Astrocyte (in vitro differentiated cells and primary cell): Measurements from ENCODE around the gene RELN. TPM values are rescaled to one million over a fixed set of nuclear protein-coding genes. Genes with fewer than 3 reads are reported as not detected.

Source experiments
- DNase-seq: peaks from one replicate; pipeline ENCODE4 v3.0.0-alpha.2; 2010; ENCODE audit warnings: low read depth
- FAIRE-seq: peaks from 2 replicates; lab custom pipeline; 2011; peaks lifted over from hg19 to GRCh38; lab: Jason Lieb, UNC
- H2AFZ ChIP-seq: 2 replicates; pipeline ENCODE4 v1.6.0; 2012; ENCODE audit warnings: low read depth, low read length, inconsistent platforms
- H3K27ac ChIP-seq: 2 replicates; pipeline ENCODE4 v1.5.1; 2011; ENCODE audit warnings: low read depth, low read length, inconsistent platforms
- H3K27me3 ChIP-seq: 2 replicates; pipeline ENCODE4 v1.6.0; 2011; ENCODE audit warnings: low read length, inconsistent platforms; ENCODE audit not compliant: insufficient read depth
- H3K36me3 ChIP-seq: 2 replicates; pipeline ENCODE4 v1.5.1; 2011; ENCODE audit warnings: low read length, inconsistent platforms; ENCODE audit not compliant: insufficient read depth
- H3K4me1 ChIP-seq: 2 replicates; pipeline ENCODE4 v1.5.1; 2011; ENCODE audit warnings: low read length, inconsistent platforms; ENCODE audit not compliant: insufficient read depth
- H3K4me2 ChIP-seq: 2 replicates; pipeline ENCODE4 v1.6.0; 2012; ENCODE audit warnings: low read length, inconsistent platforms
- H3K4me3 ChIP-seq: 2 replicates; pipeline ENCODE4 v1.5.1; 2011; ENCODE audit warnings: low read depth, mild to moderate bottlenecking, low read length, inconsistent platforms; ENCODE audit not compliant: insufficient read depth
- H3K79me2 ChIP-seq: 2 replicates; pipeline ENCODE4 v1.6.0; 2012; ENCODE audit warnings: mild to moderate bottlenecking, low read length, inconsistent platforms; ENCODE audit not compliant: insufficient read depth
- H3K9ac ChIP-seq: 2 replicates; pipeline ENCODE4 v1.6.0; 2012; ENCODE audit warnings: mild to moderate bottlenecking, low read length, inconsistent platforms
- H3K9me3 ChIP-seq: 2 replicates; pipeline ENCODE4 v1.5.1; 2012; ENCODE audit warnings: low read depth, mild to moderate bottlenecking, low read length, inconsistent platforms; ENCODE audit not compliant: insufficient read depth
- H4K20me1 ChIP-seq: 2 replicates; pipeline ENCODE4 v1.6.0; 2012; ENCODE audit warnings: low read length, inconsistent platforms; ENCODE audit not compliant: insufficient read depth
- H3K27ac Mint-ChIP-seq: one replicate; pipeline ENCODE4 v1.8.0; 2021; ENCODE audit warnings: mild to moderate bottlenecking, mixed read lengths; ENCODE audit not compliant: unreplicated experiment
- H3K27me3 Mint-ChIP-seq: one replicate; pipeline ENCODE4 v1.8.0; 2021; ENCODE audit warnings: low read depth, mixed read lengths; ENCODE audit not compliant: unreplicated experiment
- H3K36me3 Mint-ChIP-seq: one replicate; pipeline ENCODE4 v1.8.0; 2021; ENCODE audit warnings: low read depth, mixed read lengths; ENCODE audit not compliant: unreplicated experiment
- H3K4me1 Mint-ChIP-seq: one replicate; pipeline ENCODE4 v1.8.0; 2021; ENCODE audit warnings: low read depth, mixed read lengths; ENCODE audit not compliant: unreplicated experiment
- H3K4me3 Mint-ChIP-seq: one replicate; pipeline ENCODE4 v1.8.0; 2021; ENCODE audit warnings: mild to moderate bottlenecking, moderate library complexity, mixed read lengths; ENCODE audit not compliant: unreplicated experiment
- H3K9me3 Mint-ChIP-seq: one replicate; pipeline ENCODE4 v1.8.0; 2021; ENCODE audit warnings: mild to moderate bottlenecking, mixed read lengths; ENCODE audit not compliant: unreplicated experiment
- EZH2 ChIP-seq: IDR thresholded peaks from 2 replicates; pipeline ENCODE4 v1.6.1; 2012; ENCODE audit warnings: mild to moderate bottlenecking, low read length, inconsistent platforms; ENCODE audit not compliant: insufficient read depth
- total RNA-seq: library from RNA; stranded (reverse); gene quantifications from 2 replicates; pipeline ENCODE4 v1.2.1, GENCODE V29; 2021
- TF ChIP-seq, protein P1 (sequence below): IDR thresholded peaks from 2 replicates; pipeline ENCODE4 v1.5.1; 2011; ENCODE audit warnings: low read depth, mild to moderate bottlenecking, inconsistent platforms, low read length, moderate library complexity; ENCODE audit not compliant: insufficient read depth

RELN gene
- total RNA-seq, 1 donor from 2014 or later: 0.98 TPM

DNA sequence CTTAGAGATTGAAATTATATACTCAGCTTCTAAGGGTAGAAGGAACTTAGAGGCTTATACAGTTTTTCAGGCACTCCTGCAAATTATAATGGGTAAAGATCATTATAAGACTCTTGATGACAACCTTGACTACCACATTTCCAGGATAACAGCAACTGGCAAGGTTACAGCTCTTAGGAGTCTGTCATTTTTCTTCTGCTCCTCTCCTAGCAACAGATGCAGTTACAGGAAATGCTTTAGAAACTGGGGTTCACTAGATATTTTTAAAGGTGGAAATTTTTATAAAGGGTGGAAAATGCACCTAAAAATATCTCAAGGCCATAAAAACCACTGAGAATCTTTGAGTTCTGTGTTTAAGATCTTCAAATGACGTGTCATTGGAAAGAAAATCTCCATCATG lies 185.8 kb downstream of the RELN start:
- Mint-ChIP-seq H3K4me3 (no peak overlapping the region), H3K36me3 (no peaks in the 10 kb centered on the region), H3K4me1 (no peaks in the 10 kb centered on the region), H3K27ac (no peak overlapping the region), H3K27me3 (no peaks in the 10 kb centered on the region), H3K9me3 (no peaks in the 10 kb centered on the region)
- H3K27ac ChIP-seq: no peak overlapping the region
- no peaks in the 10 kb centered on the region for H3K4me1 ChIP-seq
- TF ChIP-seq, protein P1, sequence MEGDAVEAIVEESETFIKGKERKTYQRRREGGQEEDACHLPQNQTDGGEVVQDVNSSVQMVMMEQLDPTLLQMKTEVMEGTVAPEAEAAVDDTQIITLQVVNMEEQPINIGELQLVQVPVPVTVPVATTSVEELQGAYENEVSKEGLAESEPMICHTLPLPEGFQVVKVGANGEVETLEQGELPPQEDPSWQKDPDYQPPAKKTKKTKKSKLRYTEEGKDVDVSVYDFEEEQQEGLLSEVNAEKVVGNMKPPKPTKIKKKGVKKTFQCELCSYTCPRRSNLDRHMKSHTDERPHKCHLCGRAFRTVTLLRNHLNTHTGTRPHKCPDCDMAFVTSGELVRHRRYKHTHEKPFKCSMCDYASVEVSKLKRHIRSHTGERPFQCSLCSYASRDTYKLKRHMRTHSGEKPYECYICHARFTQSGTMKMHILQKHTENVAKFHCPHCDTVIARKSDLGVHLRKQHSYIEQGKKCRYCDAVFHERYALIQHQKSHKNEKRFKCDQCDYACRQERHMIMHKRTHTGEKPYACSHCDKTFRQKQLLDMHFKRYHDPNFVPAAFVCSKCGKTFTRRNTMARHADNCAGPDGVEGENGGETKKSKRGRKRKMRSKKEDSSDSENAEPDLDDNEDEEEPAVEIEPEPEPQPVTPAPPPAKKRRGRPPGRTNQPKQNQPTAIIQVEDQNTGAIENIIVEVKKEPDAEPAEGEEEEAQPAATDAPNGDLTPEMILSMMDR: no peak
- no peak for TF ChIP-seq EZH2
- H3K9ac ChIP-seq: no peak overlapping the region
- H2AFZ ChIP-seq: no peak overlapping the region
- H3K27me3 ChIP-seq: no peaks in the 10 kb centered on the region
- H4K20me1 ChIP-seq: no peaks in the 10 kb centered on the region
- no peaks in the 10 kb centered on the region for H3K79me2 ChIP-seq
- no peaks in the 10 kb centered on the region for H3K9me3 ChIP-seq
- H3K36me3 ChIP-seq: no peaks in the 10 kb centered on the region
- no peak overlapping the region for H3K4me2 ChIP-seq
- no peak for FAIRE-seq
- DNase-seq: no peak
- H3K4me3 ChIP-seq: no peak overlapping the region

DNA sequence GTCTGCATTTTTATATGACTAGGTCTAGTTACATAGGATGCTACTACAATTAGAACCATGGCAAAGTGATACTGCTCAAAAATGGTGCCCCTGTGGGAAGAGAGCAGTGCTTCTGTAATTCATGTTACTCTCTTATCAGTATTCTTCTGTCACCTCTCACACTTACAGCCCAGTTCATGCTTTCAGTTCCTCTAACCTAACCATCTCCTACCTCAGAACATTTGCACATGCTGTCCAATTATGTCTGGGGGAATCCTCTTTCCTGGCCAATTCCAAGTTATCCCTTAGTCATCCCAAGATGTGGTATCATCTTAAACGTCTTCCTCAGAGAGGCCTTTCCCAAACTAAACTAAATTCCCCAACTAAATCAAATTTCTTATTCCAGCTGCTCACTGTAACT lies 190.2 kb downstream of the RELN start:
- no peak overlapping the region for H3K27ac Mint-ChIP-seq
- Histone ChIP-seq H3K27me3 (no peaks in the 10 kb centered on the region), H3K4me3 (no peak overlapping the region), H3K79me2 (no peaks in the 10 kb centered on the region), H3K4me2 (no peak overlapping the region), H3K36me3 (no peaks in the 10 kb centered on the region), H2AFZ (no peak overlapping the region), H4K20me1 (no peaks in the 10 kb centered on the region), H3K27ac (no peak overlapping the region), H3K4me1 (no peaks in the 10 kb centered on the region), H3K9ac (no peak overlapping the region), H3K9me3 (no peaks in the 10 kb centered on the region)
- no peak for DNase-seq
- no peaks in the 10 kb centered on the region for H3K27me3 Mint-ChIP-seq
- H3K4me3 Mint-ChIP-seq: no peak overlapping the region
- no peaks in the 10 kb centered on the region for H3K36me3 Mint-ChIP-seq
- no peak for FAIRE-seq
- H3K9me3 Mint-ChIP-seq: no peaks in the 10 kb centered on the region
- TF ChIP-seq, protein P1: no peak
- TF ChIP-seq EZH2: no peak
- H3K4me1 Mint-ChIP-seq: peaks cover 2% of the 10 kb centered on the region

DNA sequence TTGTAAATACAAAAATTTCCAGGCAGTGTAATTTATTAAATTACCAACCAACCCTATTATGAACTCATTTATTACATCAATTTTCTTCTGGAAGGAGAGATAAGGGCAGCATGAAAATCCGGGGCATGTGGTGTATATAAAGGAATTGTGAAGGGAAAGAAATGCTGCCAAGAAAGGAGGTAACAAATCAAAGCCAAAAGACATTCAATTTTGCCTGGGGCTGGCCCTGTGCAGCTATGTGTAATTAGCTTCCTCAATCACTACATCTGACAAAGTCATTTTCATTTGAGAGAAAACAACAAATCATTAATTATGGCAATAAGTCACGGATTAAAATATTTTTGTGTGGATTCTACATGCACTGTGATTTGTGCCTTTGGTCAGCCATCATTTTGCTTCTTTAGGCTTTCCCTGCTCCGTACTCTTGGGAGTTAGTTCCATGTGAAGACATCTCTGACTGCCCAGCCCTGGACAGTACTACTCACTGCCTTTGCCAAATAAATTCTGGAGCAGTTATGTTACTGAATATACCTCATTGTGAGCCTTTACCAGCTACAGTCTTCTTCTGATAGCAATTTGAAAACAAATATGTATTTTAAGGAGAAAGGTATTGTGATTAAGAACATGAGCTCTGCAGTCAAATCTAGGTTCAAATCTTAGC lies 191.7 kb downstream of the RELN start:
- no peak for DNase-seq
- no peaks in the 10 kb centered on the region for H3K9me3 ChIP-seq
- Mint-ChIP-seq H3K9me3 (no peaks in the 10 kb centered on the region), H3K4me3 (no peak overlapping the region), H3K36me3 (no peaks in the 10 kb centered on the region), H3K4me1 (peaks cover 2% of the 10 kb centered on the region), H3K27ac (no peak overlapping the region), H3K27me3 (no peaks in the 10 kb centered on the region)
- no peaks in the 10 kb centered on the region for H4K20me1 ChIP-seq
- H3K4me2 ChIP-seq: no peak overlapping the region
- H3K27ac ChIP-seq: no peak overlapping the region
- H2AFZ ChIP-seq: no peak overlapping the region
- no peak for FAIRE-seq
- no peaks in the 10 kb centered on the region for H3K36me3 ChIP-seq
- H3K4me3 ChIP-seq: no peak overlapping the region
- H3K27me3 ChIP-seq: no peaks in the 10 kb centered on the region
- no peaks in the 10 kb centered on the region for H3K79me2 ChIP-seq
- H3K9ac ChIP-seq: no peak overlapping the region
- no peak for TF ChIP-seq EZH2
- TF ChIP-seq, protein P1: no peak
- no peaks in the 10 kb centered on the region for H3K4me1 ChIP-seq
